Aorta (tissue), 5 donors: ENCODE measurements around the gene TNFRSF13B. TPM values are rescaled to one million over a fixed set of nuclear protein-coding genes. Genes with fewer than 3 reads are reported as not detected.
"Not testable (repeated sequence)": the region's sequence is repeated elsewhere in the genome, so short reads cannot be mapped to it uniquely, and the experiment has no call there.

Experiments used
- ATAC-seq: fragments of 200-7000 bp; cut with Tn5 transposase; one replicate; pipeline ENCODE4 v1.9.1; 2022; ENCODE audit warnings: moderate library complexity; ENCODE audit not compliant: low FRiP score
- DNase-seq, 2 donors: peaks; one replicate each; pipeline ENCODE4 v3.0.0-alpha.2; 2020
- H3K27ac ChIP-seq, 2 donors: one replicate each; pipeline ENCODE4 v1.5.1; 2013; ENCODE audit warnings: low read length in 2 of 2, mild to moderate bottlenecking in 2 of 2, moderate library complexity in 2 of 2, control low read depth in 1 of 2, inconsistent platforms in 1 of 2, low read depth in 1 of 2
- H3K27me3 ChIP-seq, 2 donors: one replicate each; pipeline ENCODE4 v1.6.1; 2013; ENCODE audit warnings: control low read depth in 1 of 2, low read length in 1 of 2, mild to moderate bottlenecking in 1 of 2, moderate library complexity in 1 of 2; ENCODE audit not compliant: insufficient read depth in 2 of 2, control insufficient read depth in 1 of 2
- H3K36me3 ChIP-seq, 2 donors: one replicate each; pipeline ENCODE4 v1.6.1; 2013; ENCODE audit warnings: control low read depth in 1 of 2, low read length in 1 of 2, mild to moderate bottlenecking in 1 of 2; ENCODE audit not compliant: insufficient read depth in 2 of 2, control insufficient read depth in 1 of 2
- H3K4me1 ChIP-seq, 2 donors: one replicate each; pipeline ENCODE4 v1.6.1; 2013; ENCODE audit warnings: low read length in 2 of 2, control low read depth in 1 of 2, mild to moderate bottlenecking in 1 of 2, moderate library complexity in 1 of 2; ENCODE audit not compliant: insufficient read depth in 2 of 2, control insufficient read depth in 1 of 2
- H3K4me3 ChIP-seq, 2 donors: one replicate each; pipeline ENCODE4 v1.5.1; 2013; ENCODE audit warnings: low read length in 2 of 2, control low read depth in 1 of 2, mild to moderate bottlenecking in 1 of 2
- H3K9me3 ChIP-seq: one replicate; pipeline ENCODE4 v1.6.1; 2013; ENCODE audit warnings: mild to moderate bottlenecking, low read length; ENCODE audit not compliant: control insufficient read depth
- WGBS, 2 donors: extraction: QIAGEN DNeasy Blood & Tissue Kit; methylation state at CpG; one replicate each; pipeline ENCODE4 v1.1.7; 2013; 5-methylcytosine and 5-hydroxymethylcytosine counted together
- intact Hi-C, 2 donors: fragments of 100-400 bp; cut with DNase I; formaldehyde crosslinking; loops; one replicate each; pipeline versions ENCODE4 v1.14.2 to v1.15.0; 2022
- polyA plus RNA-seq, 2 donors: library from polyadenylated mRNA; stranded (reverse); fragments of 200-250 nt; gene quantifications; one replicate each; pipeline ENCODE4 v1.2.3, GENCODE V29; 2013
- total RNA-seq, 2 donors: library from RNA; stranded (reverse); fragmentation: NEBNext Ultra II Directional; extraction: Animal tissue kit (Norgen Biotek cat#: 25700); gene quantifications; one replicate each; pipeline ENCODE4 v1.2.1, GENCODE V29; 2021
- donor health status: healthy with polysubstance abuse.
- donor health status: Bipolar disorder and iron deficiency.
- donor health status: DM: no; HTN: no; CAD: no.
- donor health status: DM: no; HTN: no; CAD: no.
- donor health status: DM: yes; HTN: yes; CAD: no.

The TNFRSF13B gene
- total and polyA plus RNA-seq, 4 donors: not detected

DNA sequence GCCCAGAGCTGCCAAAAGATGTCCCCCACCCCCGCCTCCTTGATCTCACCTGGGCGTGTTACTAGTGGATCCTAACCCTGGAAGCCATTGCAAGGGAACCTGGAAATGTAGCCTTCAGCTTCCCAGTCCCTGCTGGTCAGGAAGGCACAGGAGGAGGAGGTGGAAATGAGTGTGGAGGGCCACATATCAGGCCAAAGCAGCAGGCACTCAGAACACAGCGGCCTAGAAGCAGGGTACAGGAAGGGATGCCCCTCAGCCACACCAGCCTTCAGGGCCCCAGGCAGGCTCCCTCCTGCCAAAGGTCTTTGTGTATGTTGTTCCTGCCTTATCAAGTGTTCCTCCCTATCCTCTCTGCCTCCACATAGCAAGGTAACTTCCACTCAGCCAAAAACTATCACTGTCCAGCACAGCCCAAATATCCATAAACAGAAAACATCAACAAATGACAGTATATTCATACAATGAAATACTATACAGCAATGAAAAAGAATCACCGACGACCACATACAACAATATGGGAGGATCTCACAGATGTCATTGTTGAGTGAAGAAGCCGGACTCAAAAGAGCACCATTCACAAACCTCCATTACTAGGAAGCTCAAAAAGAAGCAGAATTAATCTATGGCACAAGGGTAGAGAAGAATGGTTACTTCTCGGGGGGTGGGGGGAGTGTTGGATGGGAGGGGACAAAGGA, 28.2 kb upstream of the TNFRSF13B start:
- Histone ChIP-seq H3K4me3 (no peak overlapping the region), H3K27me3 (no peaks in the 10 kb centered on the region), H3K27ac (no peak overlapping the region), H3K9me3 (no peaks in the 10 kb centered on the region), H3K4me1 (no peaks in the 10 kb centered on the region), H3K36me3 (no peaks in the 10 kb centered on the region)
- 87 to 89% methylated on average over 7 of the region's 7 CpGs for WGBS, 2 donors
- DNase-seq (no peak), ATAC-seq (no peak)
- intact Hi-C loops: loop anchor here (5.0 to 10.0 kb wide), 5 partner anchors 115 to 305 kb away; partner anchors contain the start of genes FLCN (in 1 of the 2), NT5M (in 1 of the 2) and PLD6 (in 1 of the 2)

DNA sequence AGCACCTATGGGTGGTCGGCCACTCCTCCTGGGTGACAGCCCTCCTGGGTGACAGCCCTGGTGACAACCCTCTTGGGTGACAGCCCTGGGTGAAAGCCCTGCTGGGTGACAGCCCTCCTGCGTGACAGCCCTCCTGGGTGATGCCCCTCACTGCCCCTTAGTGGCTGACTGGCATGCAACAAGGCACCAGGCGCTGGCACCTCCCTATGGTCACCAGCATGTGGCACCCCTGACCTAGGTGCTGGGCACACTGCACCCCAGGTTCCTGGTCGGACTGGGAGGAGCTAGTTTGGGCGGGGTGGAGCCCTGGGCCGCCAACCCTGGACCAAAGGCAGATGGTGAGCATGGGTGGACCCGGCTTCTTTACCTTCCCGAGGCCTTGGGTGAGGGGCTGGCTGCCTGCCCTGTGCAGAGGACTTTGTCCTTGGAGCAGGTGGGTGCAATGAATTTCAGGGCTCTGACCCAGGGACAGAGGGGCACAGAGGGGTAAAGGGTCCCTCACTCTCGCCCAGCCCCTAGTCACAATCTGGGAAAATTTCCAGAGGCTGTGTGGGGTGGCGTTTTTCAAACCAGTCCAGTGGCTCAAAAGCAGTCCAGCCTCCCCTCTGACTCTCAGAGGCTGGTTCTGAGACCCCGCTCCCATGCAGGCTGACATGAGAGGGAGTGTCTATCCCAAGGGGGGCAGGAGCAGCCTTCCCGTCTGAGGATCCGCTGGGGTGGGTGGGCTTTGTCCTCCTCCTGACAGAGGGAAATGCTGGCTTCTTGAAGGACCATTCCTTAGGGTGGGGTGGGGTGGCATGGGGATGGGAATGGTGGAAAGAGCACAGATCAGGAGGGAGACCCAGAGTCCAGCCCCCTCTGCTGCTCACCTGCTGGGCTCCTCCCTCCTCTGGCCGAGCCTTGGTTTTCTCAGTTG, 25.9 kb upstream of the TNFRSF13B start:
- DNase-seq (no peak), ATAC-seq (no peak)
- intact Hi-C loops: no loop called here
- Histone ChIP-seq H3K36me3 (no peaks in the 10 kb centered on the region), H3K4me1 (no peaks in the 10 kb centered on the region), H3K27ac (no peak overlapping the region), H3K9me3 (no peaks in the 10 kb centered on the region), H3K27me3 (no peaks in the 10 kb centered on the region), H3K4me3 (no peak overlapping the region)
- WGBS, 2 donors: 90 to 91% methylated on average over 14 of the region's 14 CpGs

DNA sequence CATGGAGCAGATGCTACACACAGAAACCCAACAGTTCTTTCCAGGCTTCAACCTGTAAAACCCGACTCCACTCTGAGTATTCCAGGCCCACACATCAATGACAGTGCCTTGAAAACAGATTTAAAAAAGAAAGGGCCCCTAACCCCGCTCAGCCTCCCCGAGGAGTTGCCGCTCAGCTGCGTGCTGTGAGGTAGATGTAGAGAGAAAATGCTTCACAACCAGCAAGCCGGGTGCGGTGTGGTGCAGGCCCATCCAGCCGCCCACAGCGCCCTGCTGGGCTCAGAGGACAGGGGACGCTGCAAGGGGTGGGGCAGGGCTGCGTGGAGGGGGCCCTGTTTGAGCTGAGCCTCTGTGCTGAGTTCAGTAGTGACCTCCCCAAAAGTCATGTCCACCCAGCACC, 24.8 kb upstream of the TNFRSF13B start:
- H3K36me3 ChIP-seq, H3K9me3 ChIP-seq, H3K4me1 ChIP-seq, H3K4me3 ChIP-seq, ATAC-seq, DNase-seq, H3K27ac ChIP-seq, H3K27me3 ChIP-seq, intact Hi-C loops: not testable (repeated sequence)
- 93 to 95% methylated on average over 10 to 11 of the region's 11 CpGs for WGBS, 2 donors

DNA sequence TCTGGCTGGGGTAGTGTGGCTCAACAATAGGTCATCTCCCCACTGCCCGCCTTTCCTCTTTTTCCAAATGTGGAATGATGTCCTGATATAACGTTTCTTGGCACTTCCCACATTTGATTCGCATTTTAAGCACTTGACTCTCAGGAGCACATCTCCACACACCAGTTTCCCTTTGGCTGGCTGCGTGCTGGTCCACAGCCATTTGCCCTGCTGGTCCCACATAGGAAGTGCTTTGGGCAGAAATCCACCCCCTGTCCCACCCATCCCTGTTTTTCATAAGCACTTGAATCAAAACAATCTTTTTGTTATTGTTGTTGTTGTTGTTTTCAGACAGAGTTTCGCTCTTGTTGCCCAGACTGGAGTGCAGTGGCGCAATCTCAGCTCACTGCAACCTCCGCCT, 24.0 kb upstream of the TNFRSF13B start:
- H3K27me3 ChIP-seq: no peaks in the 10 kb centered on the region
- H3K4me3 ChIP-seq: no peak overlapping the region
- no peaks in the 10 kb centered on the region for H3K36me3 ChIP-seq
- no peak for ATAC-seq
- intact Hi-C loops: no loop called here
- H3K4me1 ChIP-seq: no peaks in the 10 kb centered on the region
- WGBS, 2 donors: 95% methylated on average over 7 of the region's 7 CpGs
- no peaks in the 10 kb centered on the region for H3K9me3 ChIP-seq
- no peak overlapping the region for H3K27ac ChIP-seq
- DNase-seq: no peak

DNA sequence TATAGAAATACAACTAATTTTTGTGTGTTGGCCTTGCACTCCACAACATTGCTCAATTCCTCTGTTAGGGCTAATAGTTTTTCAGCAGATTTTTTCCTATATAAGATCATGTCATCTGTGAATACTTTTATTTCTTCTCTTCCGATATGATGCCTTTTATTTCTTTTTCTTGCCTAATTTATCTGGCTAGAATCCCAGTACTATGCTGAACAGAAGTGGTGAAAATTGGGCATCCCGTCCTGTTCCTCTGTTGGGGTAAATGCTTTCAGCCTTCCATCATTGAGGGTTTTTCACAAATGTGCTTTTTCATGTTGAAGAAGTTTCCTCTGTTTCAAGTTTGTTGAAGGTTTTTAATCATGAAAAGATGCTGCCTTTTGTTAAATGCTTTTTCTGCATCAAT, 22.7 kb upstream of the TNFRSF13B start:
- DNase-seq (no peak), ATAC-seq (no peak)
- H3K27me3 ChIP-seq: no peaks in the 10 kb centered on the region
- WGBS, 2 donors: 28 to 33% methylated on average over 2 of the region's 2 CpGs
- no peak overlapping the region for H3K4me3 ChIP-seq
- H3K9me3 ChIP-seq: no peaks in the 10 kb centered on the region
- H3K36me3 ChIP-seq: no peaks in the 10 kb centered on the region
- no peaks in the 10 kb centered on the region for H3K4me1 ChIP-seq
- intact Hi-C loops: loop anchor here in 1 of 2 donors (5.0 kb wide), 1 partner anchor 457 kb away; no protein-coding TSS in a partner anchor
- H3K27ac ChIP-seq: no peak overlapping the region

DNA sequence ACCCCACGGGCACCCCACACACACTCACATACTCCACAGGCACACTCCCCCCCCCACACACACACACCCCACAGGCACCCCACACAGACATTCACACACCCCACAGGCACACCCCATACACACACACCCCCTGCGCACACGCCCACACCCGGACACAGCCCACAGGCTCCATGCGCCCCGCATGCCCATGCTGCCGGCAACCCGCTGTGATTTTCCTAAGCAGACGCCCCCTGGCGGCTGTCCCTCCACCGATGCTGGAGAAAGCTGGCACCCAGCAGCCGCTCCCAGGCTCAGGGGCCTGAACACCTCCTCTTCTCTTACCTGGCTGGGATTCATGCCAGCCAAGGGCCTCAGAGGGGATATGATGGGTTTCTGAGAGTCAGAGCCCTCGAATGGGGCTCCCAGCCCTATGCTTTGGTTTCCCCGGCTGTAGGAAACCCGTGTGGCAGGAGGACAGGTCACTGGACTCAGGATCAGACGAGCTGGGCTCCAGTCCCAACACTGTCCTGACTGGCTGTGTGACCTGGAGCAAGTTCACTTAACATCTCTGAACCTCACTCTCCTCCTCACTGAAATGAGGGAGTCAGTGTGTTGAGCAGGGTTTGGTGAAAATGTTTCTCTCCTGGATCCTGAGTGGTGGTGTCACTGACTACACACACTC, 19.6 kb upstream of the TNFRSF13B start:
- no peaks in the 10 kb centered on the region for H3K9me3 ChIP-seq
- no peak overlapping the region for H3K4me3 ChIP-seq
- peak; percentile 72 for ATAC-seq
- no peak overlapping the region for H3K27ac ChIP-seq
- WGBS, 2 donors: 16 to 21% methylated on average over 16 of the region's 16 CpGs
- no peaks in the 10 kb centered on the region for H3K27me3 ChIP-seq
- DNase-seq: peak; percentile 89 to 96
- H3K4me1 ChIP-seq: no peaks in the 10 kb centered on the region
- intact Hi-C loops: loop anchor here in 1 of 2 donors (5.0 kb wide), 1 partner anchor 454 kb away; no protein-coding TSS in a partner anchor
- H3K36me3 ChIP-seq: no peaks in the 10 kb centered on the region

DNA sequence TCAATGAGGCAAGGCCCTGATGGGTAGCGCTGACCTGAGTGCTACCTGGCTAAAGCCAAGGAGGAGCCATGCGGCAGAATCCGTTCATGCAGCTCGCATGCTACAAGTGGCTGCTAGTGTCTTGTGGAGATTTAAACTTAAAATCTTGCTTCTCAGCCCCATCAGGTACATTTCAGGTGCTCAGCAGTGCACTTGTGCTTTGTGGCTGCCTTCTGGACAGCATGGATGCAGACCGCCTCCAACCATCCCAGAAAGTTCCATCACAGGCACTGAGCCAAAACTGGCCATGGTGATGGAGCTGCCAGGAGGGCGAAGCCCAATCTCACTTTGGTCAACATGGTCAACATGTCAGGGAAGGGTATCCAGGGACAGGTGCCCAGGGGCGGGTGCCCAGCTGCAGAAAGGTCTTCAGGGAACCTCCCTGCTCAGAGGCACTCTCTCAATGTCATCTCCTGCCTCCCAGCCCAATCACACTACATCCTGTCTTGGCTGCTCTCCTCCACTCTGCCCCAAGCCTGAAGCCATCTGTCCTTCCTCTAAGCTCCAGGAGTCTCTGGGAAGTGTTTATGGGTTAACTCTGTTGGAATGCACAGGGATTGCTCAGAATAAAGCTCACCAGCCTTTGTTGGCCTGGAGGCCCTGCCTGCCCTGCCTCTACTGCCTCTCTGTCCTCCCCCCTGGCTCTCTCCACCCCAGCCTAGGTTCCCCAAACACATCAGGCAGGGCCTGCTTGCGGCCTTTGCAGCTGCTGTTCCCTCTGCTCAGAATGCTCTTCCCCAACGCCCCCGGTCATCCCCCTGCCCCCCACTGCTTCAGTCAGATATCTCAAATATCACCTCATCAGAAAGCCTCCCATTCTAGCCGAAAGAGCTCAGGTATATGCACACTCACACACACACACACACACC, 18.3 kb upstream of the TNFRSF13B start:
- Histone ChIP-seq H3K36me3 (no peaks in the 10 kb centered on the region), H3K27me3 (no peaks in the 10 kb centered on the region), H3K4me3 (no peak overlapping the region), H3K4me1 (no peaks in the 10 kb centered on the region), H3K27ac (no peak overlapping the region), H3K9me3 (no peaks in the 10 kb centered on the region)
- WGBS, 2 donors: 91 to 93% methylated on average over 11 of the region's 11 CpGs
- ATAC-seq (no peak), DNase-seq (no peak)
- intact Hi-C loops: loop anchor here in 1 of 2 donors (5.0 kb wide), 1 partner anchor 453 kb away; no protein-coding TSS in a partner anchor
